PC-9 (cell line): ENCODE results near the gene PSMA5. TPM values are rescaled to one million over a fixed set of nuclear protein-coding genes. Genes with fewer than 3 reads are reported as not detected.

Experiments used
- BruUV-seq: library from RNA; stranded (reverse); fragments of 400-500 nt; replicated peaks from 2 replicates; lab custom pipeline; 2021; lab: Mats Ljungman, UMichigan
- CTCF ChIA-PET: fragments of 300-600 bp; sonication (Branson Sonifier 250); formaldehyde crosslinking; loops from one replicate; lab custom pipeline; 2022; ENCODE audit warnings: antibody characterized with exemption; lab: Charles Lee
- POLR2A ChIA-PET: fragments of 300-600 bp; sonication (Branson Sonifier 250); formaldehyde crosslinking; loops from one replicate; lab custom pipeline; 2022; ENCODE audit warnings: antibody characterized with exemption; ENCODE audit not compliant: unreplicated experiment; lab: Charles Lee
- DNase-seq, 2 experiments: peaks; one replicate each; pipeline versions ENCODE4 v3.0.0 to v3.0.0-alpha.2; 2015 to 2022; ENCODE audit warnings: mixed read lengths in 1 of 2
- H2AFZ ChIP-seq: fragments of 200-600 bp; sonication (generic); 2 replicates; pipeline ENCODE4 v1.8.1; 2017; ENCODE audit warnings: antibody characterized with exemption
- H3F3A ChIP-seq: fragments of 200-600 bp; sonication (generic); 2 replicates; pipeline ENCODE4 v1.8.1; 2017; ENCODE audit warnings: antibody characterized with exemption, mild to moderate bottlenecking, low read depth; ENCODE audit not compliant: insufficient read depth
- H3K27ac ChIP-seq: fragments of 200-600 bp; sonication (generic); 2 replicates; pipeline ENCODE4 v1.6.1; 2016; ENCODE audit warnings: mixed run types
- H3K27me3 ChIP-seq: fragments of 200-600 bp; sonication (generic); 2 replicates; pipeline ENCODE4 v1.6.1; 2016; ENCODE audit warnings: low read depth, mixed run types; ENCODE audit not compliant: insufficient read depth
- H3K36me3 ChIP-seq: fragments of 200-600 bp; sonication (generic); 2 replicates; pipeline ENCODE4 v1.6.1; 2016; ENCODE audit warnings: low read depth, mixed run types
- H3K4me1 ChIP-seq: fragments of 200-600 bp; sonication (generic); replicated peaks from 2 replicates; pipeline ENCODE4 v1.6.1; 2016; ENCODE audit warnings: mixed run types; ENCODE audit not compliant: insufficient read depth
- H3K4me2 ChIP-seq: fragments of 200-600 bp; sonication (generic); 2 replicates; pipeline ENCODE4 v1.6.1; 2017; ENCODE audit warnings: mixed run types
- H3K4me3 ChIP-seq: fragments of 200-600 bp; sonication (generic); 2 replicates; pipeline ENCODE4 v1.6.1; 2016; ENCODE audit warnings: mixed run types
- H3K79me2 ChIP-seq: fragments of 200-600 bp; sonication (generic); 2 replicates; pipeline ENCODE4 v1.6.1; 2017; ENCODE audit warnings: low read depth, mixed run types
- H3K9me2 ChIP-seq: fragments of 200-600 bp; sonication (generic); 2 replicates; pipeline ENCODE4 v1.8.1; 2017; ENCODE audit warnings: mild to moderate bottlenecking; ENCODE audit not compliant: insufficient read depth
- H3K9me3 ChIP-seq: fragments of 200-600 bp; sonication (generic); 2 replicates; pipeline ENCODE4 v1.8.1; 2016; ENCODE audit warnings: low read depth; ENCODE audit not compliant: insufficient read depth
- H4K20me1 ChIP-seq: fragments of 200-600 bp; sonication (generic); 2 replicates; pipeline ENCODE4 v1.8.1; 2017; ENCODE audit not compliant: insufficient read depth
- EZH2 ChIP-seq: fragments of 200-600 bp; sonication (generic); IDR thresholded peaks from 2 replicates; pipeline ENCODE4 v1.8.0; 2017; ENCODE audit warnings: antibody characterized with exemption, low read depth
- intact Hi-C: fragments of 100-400 bp; cut with micrococcal nuclease; formaldehyde crosslinking; loops from one replicate; pipeline ENCODE4 v1.10.0; 2022; ENCODE audit not compliant: unreplicated experiment
- total RNA-seq: library from RNA; stranded (reverse); gene quantifications from 2 replicates; pipeline ENCODE4 v1.2.3, GENCODE V29; 2021
- TF ChIP-seq, protein P1 (sequence below): fragments of 200-600 bp; sonication (generic); conservative IDR thresholded peaks from 2 replicates; pipeline ENCODE4 v1.6.1; 2017; ENCODE audit warnings: mixed run types, antibody characterized with exemption, mild to moderate bottlenecking, moderate library complexity

The PSMA5 gene
- total RNA-seq, 1 experiment from 2014 or later = 168 TPM

DNA sequence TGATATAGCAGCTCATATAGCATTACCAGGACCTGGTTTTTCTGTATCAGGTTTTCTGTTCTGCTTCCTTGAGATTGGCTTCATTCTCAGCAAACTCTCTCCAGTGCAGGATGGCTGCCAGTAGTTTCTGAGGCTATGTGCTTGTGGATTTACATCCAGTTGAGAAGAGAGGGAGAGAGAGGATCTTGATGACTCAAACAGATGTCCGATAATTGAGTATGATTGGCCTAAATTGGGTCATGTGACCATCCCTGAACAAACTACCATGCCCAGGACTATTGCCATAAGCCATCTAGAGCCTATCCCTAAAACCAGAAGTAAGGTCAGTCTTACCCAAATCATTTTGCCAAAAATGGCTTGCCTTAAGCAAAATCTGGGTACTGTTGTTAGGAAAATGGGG lies 18.1 kb upstream of the PSMA5 start:
- intact Hi-C loops = no loop called here
- TF ChIP-seq, protein P1, sequence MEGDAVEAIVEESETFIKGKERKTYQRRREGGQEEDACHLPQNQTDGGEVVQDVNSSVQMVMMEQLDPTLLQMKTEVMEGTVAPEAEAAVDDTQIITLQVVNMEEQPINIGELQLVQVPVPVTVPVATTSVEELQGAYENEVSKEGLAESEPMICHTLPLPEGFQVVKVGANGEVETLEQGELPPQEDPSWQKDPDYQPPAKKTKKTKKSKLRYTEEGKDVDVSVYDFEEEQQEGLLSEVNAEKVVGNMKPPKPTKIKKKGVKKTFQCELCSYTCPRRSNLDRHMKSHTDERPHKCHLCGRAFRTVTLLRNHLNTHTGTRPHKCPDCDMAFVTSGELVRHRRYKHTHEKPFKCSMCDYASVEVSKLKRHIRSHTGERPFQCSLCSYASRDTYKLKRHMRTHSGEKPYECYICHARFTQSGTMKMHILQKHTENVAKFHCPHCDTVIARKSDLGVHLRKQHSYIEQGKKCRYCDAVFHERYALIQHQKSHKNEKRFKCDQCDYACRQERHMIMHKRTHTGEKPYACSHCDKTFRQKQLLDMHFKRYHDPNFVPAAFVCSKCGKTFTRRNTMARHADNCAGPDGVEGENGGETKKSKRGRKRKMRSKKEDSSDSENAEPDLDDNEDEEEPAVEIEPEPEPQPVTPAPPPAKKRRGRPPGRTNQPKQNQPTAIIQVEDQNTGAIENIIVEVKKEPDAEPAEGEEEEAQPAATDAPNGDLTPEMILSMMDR = no peak
- no peak for TF ChIP-seq EZH2
- Histone ChIP-seq H3K27me3 (peaks cover 37% of the 10 kb centered on the region), H3K36me3 (no peaks in the 10 kb centered on the region), H3K4me1 (peaks cover 7% of the 10 kb centered on the region), H3K27ac (no peak overlapping the region), H3F3A (no peaks in the 10 kb centered on the region), H3K4me3 (no peak overlapping the region), H3K79me2 (no peaks in the 10 kb centered on the region), H4K20me1 (no peaks in the 10 kb centered on the region), H2AFZ (no peak overlapping the region), H3K4me2 (no peak overlapping the region), H3K9me3 (peaks cover 13% of the 10 kb centered on the region; the same call in 1 of the 2 replicates), H3K9me2 (no peaks in the 10 kb centered on the region)
- ChIA-PET CTCF (no interaction called here), POLR2A (no interaction called here)
- DNase-seq = no peak
- no TSS peak for BruUV-seq

DNA sequence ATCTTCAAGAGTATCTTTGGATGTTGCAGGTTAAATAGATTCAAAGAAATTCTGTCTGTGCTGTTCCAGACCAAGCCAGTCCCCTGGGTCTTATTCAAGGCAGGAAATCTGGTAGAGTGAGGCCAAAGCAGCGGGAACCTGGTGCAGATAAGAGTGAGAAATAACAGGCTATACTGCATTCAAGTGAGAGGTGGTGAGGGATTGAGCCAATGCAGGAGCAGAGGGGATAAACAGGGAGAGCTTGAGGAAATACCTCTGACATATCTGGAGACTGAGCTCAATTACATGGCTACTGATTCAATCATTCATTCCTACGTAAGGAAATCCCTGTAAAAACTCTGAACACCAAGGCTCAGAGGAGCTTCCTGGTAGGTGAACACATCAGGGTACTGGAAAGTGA lies 17.2 kb upstream of the PSMA5 start:
- Histone ChIP-seq H4K20me1 (no peaks in the 10 kb centered on the region), H3K4me3 (no peak overlapping the region), H2AFZ (no peak overlapping the region), H3K9me2 (no peaks in the 10 kb centered on the region), H3K4me2 (no peak overlapping the region), H3K27me3 (peaks cover 37% of the 10 kb centered on the region), H3K27ac (no peak overlapping the region), H3F3A (no peaks in the 10 kb centered on the region), H3K4me1 (peaks cover 16% of the 10 kb centered on the region), H3K9me3 (peaks cover 13% of the 10 kb centered on the region; the same call in 1 of the 2 replicates), H3K36me3 (no peaks in the 10 kb centered on the region), H3K79me2 (no peaks in the 10 kb centered on the region)
- no peak for DNase-seq
- ChIA-PET POLR2A (interaction anchor here (0.6 kb wide), 1 partner anchor 722 kb away, joined by 3 read pairs; no protein-coding TSS in a partner anchor), CTCF (no interaction called here)
- BruUV-seq = no TSS peak
- intact Hi-C loops = no loop called here
- TF ChIP-seq, protein P1 = no peak
- no peak for TF ChIP-seq EZH2

DNA sequence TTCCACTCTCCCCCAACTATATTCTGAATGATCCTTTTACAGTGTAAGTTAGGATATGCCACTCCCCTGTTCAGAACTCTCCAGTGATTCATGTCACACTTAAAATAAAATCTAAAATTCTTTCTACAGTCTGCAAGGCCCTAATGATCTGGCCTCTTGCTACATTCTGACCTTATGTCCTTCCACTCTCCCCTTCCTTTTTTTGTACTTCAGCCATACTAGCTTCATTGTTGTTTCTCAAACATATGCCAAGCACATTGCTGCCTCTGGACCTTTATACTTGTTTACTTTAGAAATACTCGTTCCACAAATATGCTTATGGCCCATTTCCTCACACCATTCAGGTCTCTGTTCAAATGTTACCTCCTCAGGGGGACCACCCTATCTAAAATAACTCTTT lies 14.8 kb upstream of the PSMA5 start:
- CTCF ChIA-PET = interaction anchor here (0.8 kb wide), 1 partner anchor 92 kb away, joined by 3 read pairs; no protein-coding TSS in a partner anchor
- POLR2A ChIA-PET = no interaction called here
- intact Hi-C loops = no loop called here
- peaks cover 13% of the 10 kb centered on the region; the same call in 1 of the 2 replicates for H3K9me3 ChIP-seq
- H3K79me2 ChIP-seq = no peaks in the 10 kb centered on the region
- H3K9me2 ChIP-seq = no peaks in the 10 kb centered on the region
- H3K4me3 ChIP-seq = no peak overlapping the region
- H3K36me3 ChIP-seq = no peaks in the 10 kb centered on the region
- H2AFZ ChIP-seq = no peak overlapping the region
- BruUV-seq = no TSS peak
- no peak overlapping the region for H3K27ac ChIP-seq
- H3K4me1 ChIP-seq = peaks cover 18% of the 10 kb centered on the region
- H3F3A ChIP-seq = no peaks in the 10 kb centered on the region
- TF ChIP-seq, protein P1 = no peak
- no peak for TF ChIP-seq EZH2
- H4K20me1 ChIP-seq = no peaks in the 10 kb centered on the region
- H3K27me3 ChIP-seq = peaks cover 28% of the 10 kb centered on the region; the same call in 1 of the 2 replicates
- no peak for DNase-seq
- H3K4me2 ChIP-seq = no peak overlapping the region
